Endothelial cell of umbilical vein (primary cell): Measurements from ENCODE around the gene CNTN5. TPM values are rescaled to one million over a fixed set of nuclear protein-coding genes. Genes with fewer than 3 reads are reported as not detected.

Experiments used
- BruUV-seq: library from RNA; stranded (reverse); fragments of 400-500 nt; replicated peaks from 2 replicates; lab custom pipeline; 2021; lab: Mats Ljungman, UMichigan
- CTCF ChIA-PET: fragments of 300-600, 350-600 bp; sonication (Branson Sonifier 250); formaldehyde crosslinking; loops from one replicate; lab custom pipeline; 2021; ENCODE audit warnings: antibody characterized with exemption, inconsistent platforms; lab: Charles Lee
- POLR2A ChIA-PET: fragments of 300-600, 350-600 bp; sonication (Branson Sonifier 250); formaldehyde crosslinking; loops from one replicate; lab custom pipeline; 2021; ENCODE audit warnings: antibody characterized with exemption, inconsistent platforms; lab: Charles Lee
- DNase-seq: peaks from one replicate; pipeline ENCODE4 v3.0.0-alpha.2; 2011; ENCODE audit warnings: low read depth, low spot score
- FAIRE-seq: peaks from 2 replicates; lab custom pipeline; 2011; peaks lifted over from hg19 to GRCh38; lab: Jason Lieb, UNC
- H2AFZ ChIP-seq: 2 replicates; pipeline ENCODE4 v1.6.0; 2012; ENCODE audit warnings: low read depth, low read length, control low read depth, inconsistent platforms
- H3K27ac ChIP-seq: 2 replicates; pipeline ENCODE4 v1.5.1; 2011; ENCODE audit warnings: low read depth, mild to moderate bottlenecking, control low read depth, low read length, moderate library complexity; ENCODE audit not compliant: insufficient read depth
- H3K27me3 ChIP-seq, 2 experiments: 2 replicates each; pipeline versions ENCODE4 v1.6.0 to v1.6.1; 2011; ENCODE audit warnings: low read length in 2 of 2, mixed read lengths in 1 of 2; ENCODE audit not compliant: control insufficient read depth in 2 of 2, insufficient read depth in 2 of 2
- H3K36me3 ChIP-seq, 2 experiments: 2 replicates in 1 of 2; 3 replicates in 1 of 2; pipeline ENCODE4 v1.5.1; 2011; ENCODE audit warnings: low read length in 2 of 2, mild to moderate bottlenecking in 1 of 2, moderate library complexity in 1 of 2; ENCODE audit not compliant: control insufficient read depth in 2 of 2, insufficient read depth in 2 of 2; ENCODE audit errors: extremely low read depth in 1 of 2
- H3K4me1 ChIP-seq: 3 replicates; pipeline ENCODE4 v1.5.1; 2011; ENCODE audit warnings: mild to moderate bottlenecking, low read length; ENCODE audit not compliant: control insufficient read depth, insufficient read depth; ENCODE audit errors: extremely low read depth
- H3K4me2 ChIP-seq: 2 replicates; pipeline ENCODE4 v1.6.1; 2011; ENCODE audit warnings: low read length, control low read depth, mixed read lengths; ENCODE audit not compliant: insufficient read depth
- H3K4me3 ChIP-seq, 3 experiments: fragments of 200-600 bp in 1 of 3; sonication (generic), shearing (Covaris generic) in 1 of 3; replicated peaks in 1 of 3; 2 replicates each; pipeline ENCODE4 v1.5.1; 2011 to 2016; ENCODE audit warnings: control low read depth in 3 of 3, low read length in 3 of 3, mild to moderate bottlenecking in 2 of 3, inconsistent platforms in 1 of 3, low read depth in 1 of 3, moderate library complexity in 1 of 3; ENCODE audit not compliant: insufficient read depth in 1 of 3
- H3K79me2 ChIP-seq: 2 replicates; pipeline ENCODE4 v1.6.0; 2012; ENCODE audit warnings: low read length, inconsistent platforms; ENCODE audit not compliant: control insufficient read depth, insufficient read depth
- H3K9ac ChIP-seq: replicated peaks from 2 replicates; pipeline ENCODE3; 2011; ENCODE audit warnings: low read length, control low read depth; ENCODE audit not compliant: insufficient read depth; ENCODE audit errors: extremely low read depth
- H3K9me1 ChIP-seq: replicated peaks from 3 replicates; pipeline ENCODE4 v1.6.0; 2011; ENCODE audit warnings: mild to moderate bottlenecking, low read length; ENCODE audit not compliant: control insufficient read depth, insufficient read depth; ENCODE audit errors: extremely low read depth
- H3K9me3 ChIP-seq: replicated peaks from 2 replicates; pipeline ENCODE4 v1.5.1; 2012; ENCODE audit warnings: low read length, inconsistent platforms; ENCODE audit not compliant: control insufficient read depth, insufficient read depth
- H4K20me1 ChIP-seq: replicated peaks from 2 replicates; pipeline ENCODE3; 2011; ENCODE audit warnings: mild to moderate bottlenecking, low read length; ENCODE audit not compliant: control insufficient read depth, insufficient read depth; ENCODE audit errors: extremely low read depth
- CTCF ChIP-seq, 2 donors: IDR thresholded peaks; 1 replicate in 1 of 2; 2 replicates in 1 of 2; pipeline ENCODE4 v1.5.1; 2011; ENCODE audit warnings: low read length in 2 of 2, mild to moderate bottlenecking in 2 of 2, moderate library complexity in 2 of 2, control low read depth in 1 of 2, inconsistent platforms in 1 of 2, low read depth in 1 of 2; ENCODE audit not compliant: insufficient read depth in 1 of 2; ENCODE audit errors: extremely low read depth in 1 of 2
- EZH2 ChIP-seq: IDR thresholded peaks from 2 replicates; pipeline ENCODE4 v1.6.1; 2012; ENCODE audit warnings: borderline replicate concordance, low read depth, mild to moderate bottlenecking, moderate library complexity, low read length, inconsistent platforms; ENCODE audit not compliant: severe bottlenecking
- FOS ChIP-seq: IDR thresholded peaks from 2 replicates; pipeline ENCODE4 v1.6.1; 2011; ENCODE audit warnings: mild to moderate bottlenecking, low read length, moderate library complexity, borderline replicate concordance; ENCODE audit not compliant: insufficient read depth
- GATA2 ChIP-seq: IDR thresholded peaks from 2 replicates; pipeline ENCODE4 v1.7.0; 2011; ENCODE audit warnings: low read depth, mild to moderate bottlenecking, moderate library complexity, mixed read lengths, low read length; ENCODE audit not compliant: insufficient read length, insufficient read depth
- JUN ChIP-seq: IDR thresholded peaks from 2 replicates; pipeline ENCODE4 v1.6.1; 2011; ENCODE audit warnings: borderline replicate concordance, low read depth; ENCODE audit not compliant: insufficient read length, insufficient read depth
- MYC ChIP-seq: IDR thresholded peaks from one replicate; pipeline ENCODE4 v1.6.1; 2011; ENCODE audit warnings: mild to moderate bottlenecking, low read depth, low read length
- POLR2A ChIP-seq: IDR thresholded peaks from 2 replicates; pipeline ENCODE4 v1.6.1; 2012; ENCODE audit warnings: low read depth, mild to moderate bottlenecking, control low read depth, low read length
- POLR2AphosphoS5 ChIP-seq: IDR thresholded peaks from 2 replicates; pipeline ENCODE4 v1.6.1; 2012; ENCODE audit warnings: low read depth, mild to moderate bottlenecking, control low read depth, low read length, moderate library complexity; ENCODE audit not compliant: insufficient read depth
- dilution Hi-C: fragments of 300-500 bp; cut with MboI; formaldehyde crosslinking; loops from one replicate; pipeline ENCODE4 v1.15.0; 2019; ENCODE audit warnings: low sequenced_read_pairs; ENCODE audit not compliant: extremely low pct_ligation_motif_present
- intact Hi-C: fragments of 100-400 bp; cut with micrococcal nuclease; formaldehyde crosslinking; loops from one replicate; pipeline ENCODE4 v1.10.0; 2022
- polyA plus RNA-seq, 4 experiments: library from polyadenylated mRNA; depleted of rRNA in 3 of 4; stranded (reverse) in 3 of 4; unstranded in 1 of 4; fragments of >200 nt; gene quantifications; 2 replicates each; pipeline versions ENCODE4 v1.2.1 to v1.2.3, GENCODE V29; 2011 to 2012; ENCODE audit warnings: missing spikeins in 1 of 4
- total RNA-seq: library from RNA; stranded (reverse); gene quantifications from 2 replicates; pipeline ENCODE4 v1.2.3, GENCODE V29; 2021
- TF ChIP-seq, protein P1 (sequence below): IDR thresholded peaks from 2 replicates; pipeline ENCODE4 v1.6.1; 2011; ENCODE audit not compliant: insufficient read depth, insufficient read length

Gene CNTN5
- total and polyA plus RNA-seq, 2 donors (not counting 3 experiments of a cell fraction or from before 2014, with no cell fraction given): not detected

- Histone ChIP-seq H3K79me2 (no peaks in the 10 kb centered on the region), H3K9me1 (no peaks in the 10 kb centered on the region), H3K27ac (no peak overlapping the region), H3K4me3 (no peak overlapping the region), H3K4me2 (no peak overlapping the region), H4K20me1 (no peaks in the 10 kb centered on the region), H2AFZ (no peak overlapping the region), H3K9me3 (no peaks in the 10 kb centered on the region), H3K27me3 (no peaks in the 10 kb centered on the region), H3K4me1 (no peaks in the 10 kb centered on the region), H3K36me3 (no peaks in the 10 kb centered on the region), H3K9ac (no peak overlapping the region)
- ChIA-PET POLR2A (no interaction called here), CTCF (no interaction called here)
- no peak for FAIRE-seq
- dilution Hi-C loops (no loop called here), intact Hi-C loops (no loop called here)
- no TSS peak for BruUV-seq
- DNase-seq: no peak
- TF ChIP-seq MYC (no peak), CTCF (IDR thresholded peaks at IDR 0.05; ENCODE audit: extremely low read depth in 1 of 2, insufficient read depth in 1 of 2, low read depth in 1 of 2, low read length in 2 of 2) (no peak), POLR2A (no peak), POLR2AphosphoS5 (no peak), JUN (no peak), FOS (no peak), GATA2 (no peak), EZH2 (no peak)
- TF ChIP-seq, protein P1, sequence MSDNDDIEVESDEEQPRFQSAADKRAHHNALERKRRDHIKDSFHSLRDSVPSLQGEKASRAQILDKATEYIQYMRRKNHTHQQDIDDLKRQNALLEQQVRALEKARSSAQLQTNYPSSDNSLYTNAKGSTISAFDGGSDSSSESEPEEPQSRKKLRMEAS: no peak
Observed at GRCh38 chr11:99192716-99193115, 172.0 kb downstream of the CNTN5 start.
